H9 (cell line): ENCODE measurements around the gene SRXN1. TPM values are rescaled to one million over a fixed set of nuclear protein-coding genes. Genes with fewer than 3 reads are reported as not detected.

Source experiments
- DNase-seq: peaks from one replicate; pipeline ENCODE4 v3.0.0-alpha.2; 2017
- H2AFZ ChIP-seq: one replicate; pipeline ENCODE4 v1.6.1; 2013; ENCODE audit warnings: mild to moderate bottlenecking, low read length, control low read depth, moderate library complexity
- H2AK5ac ChIP-seq: 2 replicates; pipeline ENCODE4 v1.6.1; 2013; ENCODE audit warnings: low read length, control low read depth, mixed read lengths; ENCODE audit not compliant: insufficient read length
- H2BK120ac ChIP-seq: one replicate; pipeline ENCODE4 v1.6.1; 2013; ENCODE audit warnings: low read depth, mild to moderate bottlenecking, low read length, control low read depth, inconsistent platforms; ENCODE audit not compliant: poor library complexity, severe bottlenecking
- H2BK12ac ChIP-seq: 2 replicates; pipeline ENCODE4 v1.6.1; 2013; ENCODE audit warnings: low read length, control low read depth, mixed read lengths, low read depth; ENCODE audit not compliant: insufficient read length
- H2BK15ac ChIP-seq: 2 replicates; pipeline ENCODE4 v1.6.1; 2013; ENCODE audit warnings: low read depth, low read length, control low read depth
- H2BK20ac ChIP-seq: one replicate; pipeline ENCODE4 v1.6.1; 2013; ENCODE audit warnings: low read depth, mild to moderate bottlenecking, low read length, control low read depth, inconsistent platforms; ENCODE audit not compliant: poor library complexity, severe bottlenecking
- H2BK5ac ChIP-seq: 2 replicates; pipeline ENCODE4 v1.6.1; 2013; ENCODE audit warnings: low read length, control low read depth, mixed read lengths; ENCODE audit not compliant: insufficient read length
- H3K14ac ChIP-seq: 2 replicates; pipeline ENCODE4 v1.6.1; 2013; ENCODE audit warnings: low read length, control low read depth; ENCODE audit not compliant: insufficient read depth
- H3K18ac ChIP-seq: 2 replicates; pipeline ENCODE4 v1.6.1; 2013; ENCODE audit warnings: low read depth, mild to moderate bottlenecking, mixed read lengths, low read length, control low read depth; ENCODE audit not compliant: insufficient read length
- H3K23ac ChIP-seq: 2 replicates; pipeline ENCODE4 v1.6.1; 2013; ENCODE audit warnings: low read length, control low read depth, mixed read lengths, low read depth; ENCODE audit not compliant: insufficient read length
- H3K23me2 ChIP-seq: 2 replicates; pipeline ENCODE4 v1.6.1; 2013; ENCODE audit warnings: low read depth, mild to moderate bottlenecking, mixed read lengths, low read length, control low read depth; ENCODE audit not compliant: insufficient read length, poor library complexity, severe bottlenecking
- H3K27ac ChIP-seq: 2 replicates; pipeline ENCODE4 v1.5.1; 2013; ENCODE audit warnings: low read length, control low read depth, mixed read lengths, low read depth; ENCODE audit not compliant: insufficient read length
- H3K27me3 ChIP-seq: 2 replicates; pipeline ENCODE4 v1.6.1; 2013; ENCODE audit warnings: low read length, control low read depth, inconsistent platforms; ENCODE audit not compliant: insufficient read depth
- H3K4ac ChIP-seq: 2 replicates; pipeline ENCODE4 v1.6.1; 2013; ENCODE audit warnings: low read depth, mild to moderate bottlenecking, control low read depth, inconsistent platforms, low read length, moderate library complexity
- H3K4me1 ChIP-seq: 2 replicates; pipeline ENCODE4 v1.6.1; 2013; ENCODE audit warnings: low read length, control low read depth, inconsistent platforms; ENCODE audit not compliant: insufficient read depth
- H3K4me2 ChIP-seq: 2 replicates; pipeline ENCODE4 v1.6.1; 2013; ENCODE audit warnings: low read length, control low read depth, mixed read lengths; ENCODE audit not compliant: insufficient read length, insufficient read depth
- H3K56ac ChIP-seq: 2 replicates; pipeline ENCODE4 v1.6.1; 2013; ENCODE audit warnings: low read depth, mild to moderate bottlenecking, mixed read lengths, low read length, control low read depth; ENCODE audit not compliant: insufficient read length
- H3K79me1 ChIP-seq: 2 replicates; pipeline ENCODE4 v1.6.1; 2013; ENCODE audit warnings: low read depth, mild to moderate bottlenecking, moderate library complexity, low read length, control low read depth, inconsistent platforms; ENCODE audit not compliant: insufficient read depth, poor library complexity, severe bottlenecking
- H3K79me2 ChIP-seq: 2 replicates; pipeline ENCODE4 v1.6.1; 2013; ENCODE audit warnings: low read length, control low read depth, inconsistent platforms; ENCODE audit not compliant: insufficient read depth
- H3K9ac ChIP-seq: 2 replicates; pipeline ENCODE4 v1.6.1; 2013; ENCODE audit warnings: low read length, control low read depth, mixed read lengths; ENCODE audit not compliant: insufficient read length; ENCODE audit errors: extremely low read depth
- H3K9me3 ChIP-seq: one replicate; pipeline ENCODE4 v1.6.1; 2013; ENCODE audit warnings: low read depth, low read length, inconsistent platforms; ENCODE audit not compliant: control insufficient read depth
- H3T11ph ChIP-seq: one replicate; pipeline ENCODE4 v1.6.1; 2013; ENCODE audit warnings: mild to moderate bottlenecking, low read length, control low read depth, inconsistent platforms
- H4K20me1 ChIP-seq: one replicate; pipeline ENCODE4 v1.6.1; 2013; ENCODE audit not compliant: control insufficient read depth, insufficient read length, insufficient read depth
- H4K5ac ChIP-seq: 2 replicates; pipeline ENCODE4 v1.6.1; 2013; ENCODE audit warnings: low read depth, mild to moderate bottlenecking, mixed read lengths, low read length, control low read depth; ENCODE audit not compliant: insufficient read length
- H4K8ac ChIP-seq: replicated peaks from 2 replicates; pipeline ENCODE4 v1.6.1; 2013; ENCODE audit warnings: low read length, control low read depth, mixed read lengths, low read depth; ENCODE audit not compliant: insufficient read length
- H4K91ac ChIP-seq: 2 replicates; pipeline ENCODE4 v1.6.1; 2013; ENCODE audit warnings: low read depth, mild to moderate bottlenecking, moderate library complexity, mixed read lengths, low read length, control low read depth; ENCODE audit not compliant: insufficient read length
- H3K27ac Mint-ChIP-seq, 3 experiments: 2 replicates in 2 of 3; 3 replicates in 1 of 3; pipeline ENCODE4 v1.8.0; 2020 to 2021; ENCODE audit warnings: mixed read lengths in 3 of 3, mild to moderate bottlenecking in 1 of 3, moderate library complexity in 1 of 3
- H3K27me3 Mint-ChIP-seq: 2 replicates; pipeline ENCODE4 v1.8.0; 2021; ENCODE audit warnings: low read depth, mild to moderate bottlenecking, moderate library complexity, mixed read lengths
- H3K36me3 Mint-ChIP-seq, 3 experiments: 2 replicates in 2 of 3; 3 replicates in 1 of 3; pipeline ENCODE4 v1.8.0; 2020 to 2021; ENCODE audit warnings: low read depth in 3 of 3, mixed read lengths in 3 of 3; ENCODE audit not compliant: insufficient read depth in 1 of 3
- H3K4me1 Mint-ChIP-seq, 2 experiments: 2 replicates each; pipeline ENCODE4 v1.8.0; 2020; ENCODE audit warnings: mixed read lengths in 2 of 2
- H3K4me3 Mint-ChIP-seq, 2 experiments: 2 replicates in 1 of 2; 3 replicates in 1 of 2; pipeline ENCODE4 v1.8.0; 2020 to 2021; ENCODE audit warnings: mild to moderate bottlenecking in 2 of 2, mixed read lengths in 2 of 2, moderate library complexity in 1 of 2
- H3K9me3 Mint-ChIP-seq, 2 experiments: 2 replicates in 1 of 2; 3 replicates in 1 of 2; pipeline ENCODE4 v1.8.0; 2020; ENCODE audit warnings: mild to moderate bottlenecking in 2 of 2, mixed read lengths in 2 of 2, moderate library complexity in 1 of 2
- WGBS: extraction: QIAGEN DNeasy Blood & Tissue Kit; methylation state at CpG from one replicate; pipeline ENCODE4 v1.1.7; 2013; ENCODE audit warnings: missing lambda C conversion rate, low lambda C conversion rate, mixed read lengths; ENCODE audit not compliant: insufficient read length; ENCODE audit errors: extremely low coverage; 5-methylcytosine and 5-hydroxymethylcytosine counted together
- total RNA-seq: library from RNA; stranded (reverse); gene quantifications from 2 replicates; pipeline ENCODE4 v1.2.1, GENCODE V29; 2021
- TF ChIP-seq, protein P1 (sequence below): fragments of 200-600 bp; sonication (generic); conservative IDR thresholded peaks from 3 replicates; pipeline ENCODE4 v1.8.0; 2021; ENCODE audit warnings: antibody characterized with exemption, mild to moderate bottlenecking

Gene SRXN1
- total RNA-seq, 1 experiment from 2014 or later = 25.7 TPM

DNA sequence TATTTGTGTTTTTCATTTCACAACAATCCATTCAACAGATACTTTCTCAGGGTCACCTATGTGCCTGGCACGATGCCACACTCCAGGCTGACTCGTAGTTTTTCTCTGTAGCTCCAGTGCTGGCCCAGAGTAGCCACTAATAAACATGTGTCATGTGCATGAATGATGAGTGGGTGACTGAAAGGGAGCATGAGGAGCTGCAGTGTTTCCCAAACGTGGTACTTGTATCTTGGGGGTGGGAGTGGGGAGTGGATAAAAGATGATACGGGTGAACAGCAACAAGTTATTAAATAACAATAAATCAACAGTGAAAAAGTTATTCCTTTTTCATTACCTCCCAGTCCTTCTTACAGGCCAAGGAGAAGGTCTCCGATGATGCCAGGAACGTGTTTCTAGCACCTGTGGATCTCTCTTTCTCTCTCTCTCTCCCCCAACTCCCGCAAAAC lies 17.1 kb downstream of the SRXN1 start:
- H2AK5ac ChIP-seq = no peak overlapping the region
- no peak overlapping the region for H3K27ac ChIP-seq
- no peak overlapping the region for H3K18ac ChIP-seq
- H3K23me2 ChIP-seq = no peaks in the 10 kb centered on the region
- no peak overlapping the region for H3K23ac ChIP-seq
- H4K5ac ChIP-seq = no peak overlapping the region
- no peak overlapping the region for H2BK15ac ChIP-seq
- WGBS = no CpG with 5 or more reads among the region's 7 CpGs
- H2BK5ac ChIP-seq = no peak overlapping the region
- no peaks in the 10 kb centered on the region for H3K9me3 ChIP-seq
- no peak overlapping the region for H3K14ac ChIP-seq
- no peaks in the 10 kb centered on the region for H4K20me1 ChIP-seq
- H3K4me3 Mint-ChIP-seq = no peak overlapping the region
- no peaks in the 10 kb centered on the region for H3K79me1 ChIP-seq
- H2AFZ ChIP-seq = no peak overlapping the region
- H2BK12ac ChIP-seq = no peak overlapping the region
- no peak for DNase-seq
- H3K4me1 Mint-ChIP-seq = peaks cover 4 to 17% of the 10 kb centered on the region in 2 experiments; a peak in 2 of 4 replicates
- no peak overlapping the region for H4K91ac ChIP-seq
- no peaks in the 10 kb centered on the region for H3K9me3 Mint-ChIP-seq
- TF ChIP-seq, protein P1, sequence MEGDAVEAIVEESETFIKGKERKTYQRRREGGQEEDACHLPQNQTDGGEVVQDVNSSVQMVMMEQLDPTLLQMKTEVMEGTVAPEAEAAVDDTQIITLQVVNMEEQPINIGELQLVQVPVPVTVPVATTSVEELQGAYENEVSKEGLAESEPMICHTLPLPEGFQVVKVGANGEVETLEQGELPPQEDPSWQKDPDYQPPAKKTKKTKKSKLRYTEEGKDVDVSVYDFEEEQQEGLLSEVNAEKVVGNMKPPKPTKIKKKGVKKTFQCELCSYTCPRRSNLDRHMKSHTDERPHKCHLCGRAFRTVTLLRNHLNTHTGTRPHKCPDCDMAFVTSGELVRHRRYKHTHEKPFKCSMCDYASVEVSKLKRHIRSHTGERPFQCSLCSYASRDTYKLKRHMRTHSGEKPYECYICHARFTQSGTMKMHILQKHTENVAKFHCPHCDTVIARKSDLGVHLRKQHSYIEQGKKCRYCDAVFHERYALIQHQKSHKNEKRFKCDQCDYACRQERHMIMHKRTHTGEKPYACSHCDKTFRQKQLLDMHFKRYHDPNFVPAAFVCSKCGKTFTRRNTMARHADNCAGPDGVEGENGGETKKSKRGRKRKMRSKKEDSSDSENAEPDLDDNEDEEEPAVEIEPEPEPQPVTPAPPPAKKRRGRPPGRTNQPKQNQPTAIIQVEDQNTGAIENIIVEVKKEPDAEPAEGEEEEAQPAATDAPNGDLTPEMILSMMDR = no peak
- H3T11ph ChIP-seq = no peak overlapping the region
- no peak overlapping the region for H3K9ac ChIP-seq
- no peak overlapping the region for H3K4ac ChIP-seq
- peaks cover 11% of the 10 kb centered on the region for H3K27me3 Mint-ChIP-seq
- no peaks in the 10 kb centered on the region for H3K4me1 ChIP-seq
- no peaks in the 10 kb centered on the region for H3K36me3 Mint-ChIP-seq
- no peak overlapping the region for H3K27ac Mint-ChIP-seq
- H3K56ac ChIP-seq = no peak overlapping the region
- no peaks in the 10 kb centered on the region for H3K27me3 ChIP-seq
- no peak overlapping the region for H2BK20ac ChIP-seq
- no peaks in the 10 kb centered on the region for H3K79me2 ChIP-seq
- no peak overlapping the region for H4K8ac ChIP-seq
- H3K4me2 ChIP-seq = no peak overlapping the region
- H2BK120ac ChIP-seq = no peak overlapping the region
